Cardiac septum (tissue), 1 donor: ENCODE data around the gene SLC19A1. TPM values are rescaled to one million over a fixed set of nuclear protein-coding genes. Genes with fewer than 3 reads are reported as not detected.

Experiments
- DNase-seq: peaks from one replicate; pipeline ENCODE4 v3.0.0-alpha.2; 2020; ENCODE audit warnings: low spot score
- intact Hi-C: fragments of 100-400 bp; cut with DNase I; formaldehyde crosslinking; loops from one replicate; pipeline ENCODE4 v1.14.0; 2022
- total RNA-seq: library from RNA; stranded (reverse); fragmentation: NEBNext Ultra II Directional; extraction: Animal tissue kit (Norgen Biotek cat#: 25700); gene quantifications from one replicate; pipeline ENCODE4 v1.2.1, GENCODE V29; 2021
- donor health status: DM: no; HTN: no; CAD: no.

The SLC19A1 gene
- total RNA-seq, 1 donor from 2014 or later, result 2.7 TPM

DNA sequence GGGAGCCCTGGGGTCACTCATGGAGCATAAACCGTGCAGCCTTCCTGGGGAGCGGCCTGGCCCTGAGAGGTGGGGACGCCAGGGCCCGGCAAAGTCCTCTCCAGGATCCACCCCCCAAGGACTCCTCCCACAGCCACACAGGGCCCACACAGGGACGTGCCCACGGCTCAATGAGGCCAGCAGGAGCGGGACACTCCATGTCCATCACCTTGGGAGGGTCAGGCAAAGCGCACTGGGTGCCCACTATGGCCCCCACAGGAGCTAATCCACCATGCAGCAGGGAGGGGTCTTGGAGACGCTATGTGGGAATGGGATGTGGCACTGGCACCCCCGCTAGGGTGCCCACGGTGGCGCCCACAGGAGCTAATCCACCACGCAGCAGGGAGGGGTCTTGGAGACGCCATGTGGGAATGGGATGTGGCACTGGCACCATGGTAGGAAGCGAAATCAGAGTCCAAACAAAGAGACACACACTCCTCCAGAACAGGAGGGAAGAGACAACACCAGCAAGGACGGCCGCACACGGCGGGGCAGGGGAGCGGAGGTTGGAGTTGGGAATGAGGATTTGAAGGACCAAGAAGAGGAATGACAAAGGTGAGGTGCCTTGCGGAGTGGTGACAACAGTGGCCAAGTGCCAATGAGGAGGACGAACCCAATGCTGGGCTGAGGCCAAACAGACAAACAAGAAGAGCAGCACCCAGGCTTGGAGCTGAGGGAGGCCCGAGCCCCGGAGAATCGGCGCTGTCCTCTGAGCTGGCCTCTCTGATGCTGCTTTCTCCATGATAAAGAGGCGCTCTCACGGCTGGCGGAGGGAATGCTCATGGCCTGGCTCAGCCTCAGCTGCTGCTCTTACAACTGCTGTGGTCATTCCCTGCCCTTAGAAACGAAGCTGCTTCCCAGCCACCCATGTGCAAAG is 18.1 kb upstream of the SLC19A1 start:
- intact Hi-C loops, result no loop called here

DNA sequence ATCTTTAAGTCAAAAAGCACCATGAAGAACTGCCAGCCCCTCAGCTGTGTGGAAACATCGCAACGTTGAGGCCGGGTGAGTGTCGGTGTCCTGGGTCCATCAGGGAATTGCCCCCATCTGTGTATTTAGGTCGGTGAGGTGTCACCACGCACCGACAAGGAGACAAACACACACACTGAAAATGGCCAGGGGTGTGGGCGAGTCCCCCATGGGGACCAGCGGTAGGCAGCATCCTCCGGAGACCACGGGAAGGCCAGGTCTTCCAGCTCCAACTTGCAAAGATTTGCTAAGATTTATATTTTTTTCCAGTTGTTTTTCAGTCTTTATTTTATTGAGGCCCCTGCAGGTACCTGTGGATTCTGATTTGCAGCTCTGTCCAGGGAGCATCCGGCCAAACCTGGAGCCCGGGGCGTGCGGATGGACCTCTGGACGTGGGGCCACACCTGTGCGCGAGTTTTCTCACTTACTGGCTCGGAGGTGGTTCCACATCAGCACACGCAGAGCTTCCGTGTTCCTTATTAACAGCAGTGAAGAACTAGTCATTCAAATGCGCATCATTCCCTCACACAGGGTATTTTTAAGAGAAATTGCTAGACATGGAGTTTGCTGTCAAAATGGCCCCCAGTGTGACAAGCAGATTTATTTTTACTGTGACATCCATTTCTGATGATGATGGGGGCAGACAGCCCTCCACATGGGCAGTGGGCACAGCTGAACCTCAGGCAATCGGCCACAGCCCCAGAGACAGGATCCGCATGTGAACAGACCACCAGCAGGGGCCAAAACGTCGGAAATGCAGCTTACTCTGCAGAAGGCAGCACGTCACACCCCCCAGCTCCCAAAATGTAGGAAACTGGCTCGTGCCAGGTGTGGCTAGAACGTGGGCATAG is 17.2 kb upstream of the SLC19A1 start:
- peak; percentile 36 for DNase-seq
- intact Hi-C loops, result loop anchor here (5.0 kb wide), 2 partner anchors 33 to 363 kb away; no protein-coding TSS in a partner anchor

More for the DNA sequence above, 18.1 kb upstream of the SLC19A1 start:
- DNase-seq, result peak; percentile 29

DNA sequence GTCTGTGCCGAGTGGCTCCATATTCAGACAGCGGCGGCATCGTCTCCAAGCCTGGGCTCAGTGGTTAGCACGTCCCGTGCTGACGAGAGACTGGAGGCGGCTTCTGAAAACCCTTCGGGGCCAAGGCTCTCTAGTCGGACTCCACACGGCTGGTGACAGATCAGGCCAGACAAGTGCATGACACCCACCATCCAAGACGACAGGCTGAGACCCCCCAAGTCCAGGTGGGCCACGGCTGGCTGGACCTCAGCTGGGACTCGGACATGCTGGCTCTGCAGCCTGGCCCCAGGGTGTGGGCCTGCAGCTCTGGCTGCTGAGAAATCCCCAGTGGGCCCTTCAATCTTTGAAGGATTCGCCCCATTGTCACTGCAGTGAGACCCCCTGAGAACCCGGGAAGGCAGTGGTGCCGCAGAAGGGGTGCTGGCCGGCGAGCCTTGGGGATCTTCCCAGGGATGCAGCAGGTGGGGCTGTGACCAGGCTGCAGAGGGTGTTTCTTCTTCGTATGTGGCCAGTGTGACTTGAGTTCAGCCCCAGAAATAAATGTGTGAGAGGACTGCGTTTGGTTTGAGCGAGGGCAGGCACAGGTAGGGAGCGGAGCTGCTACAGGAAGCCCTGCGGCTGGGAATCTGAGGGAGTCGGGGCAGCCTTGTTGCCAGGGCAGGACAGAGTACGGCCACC is 15.9 kb upstream of the SLC19A1 start:
- DNase-seq, result peak; percentile 70
- intact Hi-C loops, result loop anchor here (5.0 kb wide), 2 partner anchors 34 to 364 kb away; no protein-coding TSS in a partner anchor

DNA sequence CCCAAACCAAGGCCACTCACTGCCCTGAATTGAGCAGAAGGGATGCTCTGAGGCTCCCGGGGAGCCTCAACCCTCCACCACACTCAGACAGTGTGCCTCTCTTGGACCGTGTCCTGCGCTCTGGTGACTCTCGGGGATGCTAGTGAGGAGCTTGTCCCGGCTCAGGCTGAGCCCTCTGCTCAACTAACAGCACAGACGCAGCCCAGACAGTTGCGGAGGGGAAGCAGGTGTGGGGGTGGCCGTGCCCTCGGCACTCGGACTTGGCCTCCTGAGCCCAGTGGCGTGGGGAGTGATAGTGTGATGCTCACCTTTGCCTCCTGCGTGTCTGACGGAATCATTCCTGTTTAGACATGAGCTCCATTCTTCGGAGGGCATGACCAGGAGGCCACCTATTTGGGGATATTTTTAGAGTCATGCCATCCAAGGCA is 15.4 kb upstream of the SLC19A1 start:
- intact Hi-C loops, result loop anchor here (5.0 kb wide), 2 partner anchors 35 to 365 kb away; no protein-coding TSS in a partner anchor
- peak; percentile 58 for DNase-seq

DNA sequence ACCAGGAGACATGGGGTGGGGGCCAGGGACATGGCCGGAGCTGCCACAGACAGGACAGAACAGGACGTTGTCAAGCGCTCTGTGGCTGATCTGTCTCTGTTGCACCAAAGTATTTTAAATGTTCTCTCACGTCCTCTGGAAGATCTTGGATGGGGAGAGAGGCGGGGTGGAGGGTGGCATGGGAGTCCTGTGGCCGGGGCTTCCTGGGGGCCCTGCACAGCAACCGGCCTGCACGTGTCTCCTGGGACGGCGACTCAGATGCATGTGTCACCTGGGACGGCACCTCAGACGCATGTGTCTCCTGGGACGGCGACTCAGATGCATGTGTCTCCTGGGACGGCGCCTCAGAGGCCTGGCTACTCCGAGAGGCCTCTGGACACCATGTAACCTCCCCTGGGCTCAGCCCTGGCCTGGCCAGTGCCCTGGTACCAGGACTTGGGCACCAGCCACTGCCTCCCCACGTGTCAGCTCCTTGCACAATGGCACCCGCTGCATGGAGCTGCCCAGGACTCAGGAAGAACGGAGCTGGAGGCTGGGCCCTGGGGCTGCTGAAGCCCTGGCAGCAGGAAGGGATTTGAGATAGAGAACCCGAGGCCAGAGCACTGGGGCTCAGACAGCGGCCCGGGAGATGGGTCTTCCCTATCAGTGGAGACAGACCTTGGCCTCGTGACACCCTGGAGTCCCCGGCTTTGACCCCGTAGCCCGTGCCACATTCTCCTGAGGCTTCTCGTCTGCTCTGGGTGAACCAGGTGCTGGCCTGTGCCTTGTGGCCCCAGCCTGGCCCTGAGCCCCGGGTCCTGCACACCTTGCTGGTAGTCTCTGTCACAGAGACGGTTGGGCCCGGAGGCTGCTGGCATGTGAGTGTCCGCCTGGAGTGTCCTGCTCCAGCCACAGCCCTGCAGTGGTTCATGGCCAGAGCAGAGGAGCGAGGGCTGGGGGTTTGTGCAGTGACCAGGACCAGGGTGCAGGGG is 14.7 kb upstream of the SLC19A1 start:
- DNase-seq, result peak; percentile 71
- intact Hi-C loops, result loop anchor here (1.0 to 5.0 kb wide), 3 partner anchors 35 to 365 kb away; no protein-coding TSS in a partner anchor

DNA sequence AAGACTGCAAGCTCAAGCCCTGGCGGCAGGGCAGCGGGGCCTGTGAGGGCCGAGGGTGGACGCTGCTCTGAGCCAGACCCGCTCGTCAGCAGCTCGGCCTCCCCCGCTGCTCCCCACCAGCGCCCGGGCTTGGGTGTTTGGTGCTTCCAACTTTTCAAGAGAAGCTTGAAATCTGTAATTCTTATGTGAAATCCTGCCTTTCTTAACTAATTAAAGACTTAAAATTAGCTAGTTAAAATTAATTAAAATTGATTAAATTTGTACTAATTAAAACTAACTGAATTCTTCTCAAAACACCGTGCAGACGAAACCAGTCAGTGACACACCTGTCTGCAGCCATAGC is 14.0 kb upstream of the SLC19A1 start:
- intact Hi-C loops, result loop anchor here (1.0 to 5.0 kb wide), 3 partner anchors 36 to 366 kb away; no protein-coding TSS in a partner anchor
- no peak for DNase-seq

DNA sequence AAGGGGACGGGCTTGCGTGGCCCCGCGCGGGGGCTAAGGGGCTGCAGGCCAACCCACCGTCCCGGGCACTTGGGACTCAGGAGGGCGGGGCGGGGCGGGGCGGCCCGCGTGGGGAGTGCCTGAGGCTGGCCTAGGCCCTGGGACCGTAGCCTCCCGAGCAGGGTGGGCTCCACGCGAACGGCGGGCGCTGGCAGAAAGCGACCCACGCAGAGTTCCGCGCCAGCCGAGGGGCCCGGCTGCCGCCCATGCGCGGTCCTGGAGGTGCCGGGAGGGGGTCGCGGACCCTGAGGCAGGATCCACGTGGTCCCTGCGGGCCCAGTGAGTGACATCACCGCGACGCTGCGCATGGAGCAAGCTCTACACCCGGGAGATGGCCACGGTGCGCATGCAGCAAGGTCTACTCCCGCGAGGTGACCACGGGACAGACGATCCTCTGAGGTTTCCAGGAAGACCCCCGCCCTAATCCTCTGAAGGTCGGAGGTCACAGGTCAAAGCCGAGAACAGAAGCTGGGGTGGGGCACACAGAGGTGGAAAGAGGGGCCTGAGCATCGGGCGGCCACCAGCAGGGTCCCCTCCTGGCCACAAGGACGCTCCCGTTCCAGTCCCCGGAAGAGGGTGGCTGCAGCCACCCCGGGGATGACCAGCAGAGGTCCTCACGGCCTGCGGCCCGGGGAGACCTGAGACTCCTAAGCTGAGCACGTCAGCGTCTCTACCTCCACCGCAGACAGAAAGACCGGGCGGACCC is 13.5 kb upstream of the SLC19A1 start:
- DNase-seq, result peak; percentile 92
- intact Hi-C loops, result loop anchor here (1.0 to 5.0 kb wide), 3 partner anchors 37 to 367 kb away; no protein-coding TSS in a partner anchor

DNA sequence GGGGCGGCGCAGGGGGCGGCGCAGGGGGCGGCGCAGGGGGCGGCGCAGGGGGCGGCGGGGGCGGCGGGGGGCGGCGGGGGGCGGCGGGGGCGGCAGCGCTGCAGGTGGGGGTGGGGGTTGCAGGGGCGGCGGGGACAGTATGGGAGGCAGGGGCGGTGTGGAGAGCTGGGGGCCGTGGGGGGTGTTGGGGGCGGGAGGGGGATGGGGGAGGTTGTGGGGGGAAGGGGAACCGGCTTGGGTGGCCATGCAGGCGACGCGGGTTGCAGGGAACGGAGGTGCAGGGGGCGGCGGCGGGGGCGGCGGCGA is 13.0 kb upstream of the SLC19A1 start:
- DNase-seq, result no peak
- intact Hi-C loops, result loop anchor here (5.0 kb wide), 2 partner anchors 37 to 367 kb away; no protein-coding TSS in a partner anchor

DNA sequence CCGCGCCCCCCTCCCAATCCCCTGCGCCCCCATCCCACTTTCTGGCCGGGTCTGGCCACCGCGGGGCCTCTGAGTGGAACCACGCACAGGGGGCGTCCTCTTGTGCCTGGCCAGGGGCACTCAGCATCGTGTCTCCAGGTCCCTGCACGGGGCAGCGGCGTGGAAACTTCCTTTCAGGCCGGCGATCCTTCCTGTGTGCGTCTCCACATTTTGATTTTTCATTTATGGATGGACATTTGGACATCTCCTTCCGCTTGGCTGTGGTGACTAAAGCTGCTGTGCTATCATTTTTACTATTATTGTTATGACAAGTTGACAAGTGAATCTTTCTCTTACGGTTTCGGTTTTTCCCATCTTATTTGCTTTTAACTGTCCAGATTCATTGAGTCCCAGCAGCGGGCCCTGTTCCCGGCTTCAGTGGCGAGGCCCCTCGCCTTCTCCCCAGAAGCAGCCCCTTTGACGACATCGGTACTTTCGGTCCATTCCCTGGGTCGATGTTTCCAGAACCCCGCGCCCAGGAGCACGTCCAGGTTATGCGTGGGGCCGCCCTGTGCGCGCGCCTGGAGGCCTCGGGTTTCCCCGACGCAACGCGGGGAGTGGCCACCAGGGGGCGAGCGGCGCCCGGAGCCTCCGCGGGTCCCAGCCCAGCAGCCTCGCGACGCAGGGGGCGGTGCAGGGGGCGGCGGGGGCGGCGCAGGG is 12.4 kb upstream of the SLC19A1 start:
- DNase-seq, result peak; percentile 96
- intact Hi-C loops, result loop anchor here (5.0 kb wide), 2 partner anchors 38 to 368 kb away; no protein-coding TSS in a partner anchor

DNA sequence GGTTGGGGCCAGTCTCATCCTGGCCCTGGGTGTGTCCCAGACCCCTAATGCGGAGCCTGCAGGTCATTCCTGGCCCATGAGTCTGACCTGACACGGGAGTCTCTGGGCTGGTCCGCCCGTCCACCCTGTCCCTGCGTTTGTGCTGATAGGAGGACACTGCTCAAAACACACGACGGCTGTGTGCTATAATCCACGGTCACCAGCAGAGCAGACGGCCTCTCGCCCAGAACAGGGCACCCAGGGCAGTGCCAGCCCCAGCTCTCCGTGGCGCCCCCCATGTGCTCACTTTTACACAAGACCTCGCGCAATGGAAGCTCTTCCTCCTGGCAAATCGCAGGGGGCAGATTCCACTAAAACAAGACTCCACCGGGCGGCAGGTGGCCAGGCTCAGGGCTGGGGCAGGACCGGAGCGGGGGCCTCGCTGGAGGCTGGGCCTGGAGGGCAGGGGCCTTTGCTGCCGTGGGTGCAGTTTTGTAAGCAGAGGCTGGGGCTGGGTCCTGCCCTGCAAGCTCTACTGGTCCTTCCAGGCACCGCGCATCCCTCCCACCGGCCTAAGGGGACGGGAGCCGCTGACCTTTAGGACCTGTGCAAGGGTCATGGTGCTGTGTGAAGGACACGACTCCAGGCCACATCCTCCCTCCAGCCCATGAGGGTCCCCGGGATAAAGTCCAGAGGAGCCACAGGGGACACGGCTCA is 10.6 kb upstream of the SLC19A1 start:
- DNase-seq, result peak; percentile 61
- intact Hi-C loops, result no loop called here

DNA sequence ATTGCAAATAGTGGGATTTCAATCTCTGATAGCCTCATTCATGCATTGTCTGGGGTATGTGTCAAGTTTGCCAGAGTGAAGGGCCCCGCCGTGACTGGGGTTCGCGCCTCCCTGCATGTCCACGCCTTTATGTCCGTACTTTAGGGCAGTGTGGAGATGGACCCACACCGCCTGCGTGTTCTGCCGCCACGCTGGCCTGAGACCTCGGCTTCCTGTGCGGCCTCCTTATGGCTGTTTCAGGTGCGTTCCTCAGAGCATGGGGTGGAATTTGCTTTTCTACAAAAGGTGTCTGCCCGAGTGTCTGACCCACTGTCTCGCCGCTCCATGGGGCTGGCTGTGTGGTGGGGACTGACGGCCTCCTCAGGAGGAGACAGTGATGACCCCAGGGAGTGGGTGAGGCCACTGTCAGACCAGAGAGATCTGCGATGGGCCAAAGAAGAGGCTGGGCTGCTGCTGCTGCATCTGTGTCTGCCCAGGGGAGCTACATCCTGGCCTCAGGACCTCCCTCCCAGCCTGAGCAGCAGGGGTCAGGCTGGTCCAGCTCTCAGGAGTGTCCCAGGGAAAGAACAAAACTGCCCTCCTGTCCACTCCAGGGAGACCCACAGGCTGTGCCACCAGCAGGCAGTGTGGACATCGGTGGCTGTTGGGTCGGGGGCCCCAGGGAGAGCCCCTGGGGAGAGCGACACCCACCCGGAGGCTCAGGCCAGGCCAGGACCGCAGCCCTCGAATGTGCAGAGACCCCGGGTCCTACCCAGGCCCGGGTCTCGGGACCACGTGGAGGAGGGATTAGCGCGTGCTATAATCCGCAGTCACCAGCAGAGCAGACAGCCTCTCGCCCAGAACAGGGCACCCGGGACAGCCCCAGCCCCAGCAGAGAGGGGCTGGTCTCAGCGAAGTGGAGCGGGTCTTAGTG is 9.8 kb upstream of the SLC19A1 start:
- intact Hi-C loops, result no loop called here
- peak; percentile 71 for DNase-seq

DNA sequence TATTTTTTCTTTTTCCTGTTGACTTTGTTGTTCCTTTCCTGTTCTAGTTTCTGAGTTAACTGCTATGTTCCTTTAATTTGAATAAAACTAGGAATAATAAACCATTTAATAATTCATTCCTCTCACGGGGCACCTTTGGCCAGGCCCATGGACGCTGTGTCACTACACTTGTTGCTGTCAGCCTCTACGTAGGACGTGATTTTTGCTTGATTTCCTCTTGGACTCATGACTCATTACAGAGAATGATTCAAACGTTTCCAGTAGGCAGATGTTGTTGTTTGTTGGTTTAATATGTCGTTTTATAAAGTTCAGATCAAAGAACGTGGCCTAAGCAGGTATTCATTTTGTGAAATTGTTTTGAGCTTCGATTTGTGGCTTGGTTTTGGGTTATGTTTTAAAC is 9.1 kb upstream of the SLC19A1 start:
- DNase-seq, result peak; percentile 75
- intact Hi-C loops, result no loop called here

DNA sequence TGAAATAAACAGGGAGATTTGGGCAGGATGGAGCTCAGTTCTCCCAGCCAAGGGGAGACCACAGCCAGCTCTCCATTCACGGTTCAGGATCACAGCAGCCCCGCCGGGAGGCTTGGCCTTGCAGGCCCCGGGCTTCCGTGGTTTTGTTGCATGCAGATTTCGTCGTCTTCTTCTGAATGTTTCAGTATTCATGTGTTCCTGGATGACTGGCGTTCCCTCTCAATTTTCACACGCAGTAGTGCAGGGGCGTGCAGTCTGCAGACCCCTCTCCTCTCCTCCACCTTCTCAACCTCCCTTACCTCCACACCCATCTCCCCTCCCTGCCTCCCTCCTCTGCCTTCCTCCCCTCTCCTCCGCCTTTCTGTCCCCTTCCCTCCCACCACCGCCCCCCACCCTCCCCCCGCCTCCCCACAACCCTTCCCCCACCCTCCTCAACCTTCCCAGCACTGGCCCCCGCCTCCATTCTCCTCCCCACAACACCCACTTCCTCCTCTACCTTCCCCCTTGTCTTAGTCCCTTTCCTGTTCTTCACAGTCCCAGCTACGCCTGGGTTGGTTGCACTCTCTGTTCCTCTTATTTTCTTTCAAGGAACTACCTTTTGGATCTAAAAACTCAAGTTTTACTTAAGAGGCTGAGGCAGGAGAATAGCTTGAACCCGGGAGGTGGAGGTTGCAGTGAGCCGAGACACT is 8.4 kb upstream of the SLC19A1 start:
- DNase-seq, result peak; percentile 86
- intact Hi-C loops, result no loop called here

DNA sequence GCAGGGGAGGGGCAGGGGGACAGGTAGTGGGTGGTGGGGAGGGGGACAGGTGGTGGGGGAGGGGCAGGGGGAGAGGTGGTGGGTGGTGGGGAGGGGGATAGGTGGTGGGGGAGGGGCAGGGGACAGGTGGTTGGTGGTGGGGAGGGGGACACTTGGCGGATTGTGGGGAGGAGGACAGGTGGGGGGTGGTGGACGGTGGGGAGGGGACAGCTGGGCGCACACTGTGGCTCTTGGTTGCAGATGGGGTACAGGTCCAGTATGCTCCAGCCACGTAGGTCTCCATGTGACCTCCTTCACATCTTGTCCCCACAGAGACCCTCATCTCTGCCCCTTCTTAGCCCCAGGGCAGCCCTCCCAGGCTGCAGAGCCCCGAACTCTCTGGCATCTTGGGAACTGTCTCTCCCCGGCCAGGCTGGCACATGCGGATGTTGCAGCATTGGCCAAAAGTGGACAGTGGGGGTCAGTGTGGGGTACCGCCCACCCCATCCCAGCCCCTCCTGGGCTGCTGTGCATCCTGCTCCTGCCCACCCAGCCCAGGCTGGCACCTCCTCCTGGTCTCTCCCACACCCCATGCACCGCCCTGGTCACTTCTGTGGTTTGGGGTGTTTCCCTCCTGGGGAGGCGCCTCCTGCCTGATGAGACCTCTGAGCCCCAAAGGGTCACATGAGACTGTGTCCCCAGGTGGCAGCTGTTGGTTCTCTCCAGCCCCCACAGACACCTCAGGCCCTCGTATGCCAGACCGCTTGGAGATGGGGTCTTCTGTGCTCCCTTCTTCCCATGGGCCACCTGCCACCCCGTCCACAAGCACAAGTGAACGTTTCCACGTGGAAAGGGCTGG is 7.6 kb upstream of the SLC19A1 start:
- intact Hi-C loops, result no loop called here
- DNase-seq, result peak; percentile 82
